Mesendoderm (in vitro differentiated cells): ENCODE data around the gene DRD1.

ENCODE experiments used
- DNase-seq: peaks from one replicate; pipeline ENCODE4 v3.0.0; 2013
- H2AK5ac ChIP-seq: 2 replicates; pipeline ENCODE4 v1.6.1; 2013; ENCODE audit warnings: low read length, inconsistent platforms
- H2BK120ac ChIP-seq: 2 replicates; pipeline ENCODE4 v1.6.1; 2013; ENCODE audit warnings: low read depth, mild to moderate bottlenecking, low read length, moderate library complexity, mixed read lengths
- H2BK15ac ChIP-seq: replicated peaks from 2 replicates; pipeline ENCODE4 v1.6.1; 2013; ENCODE audit warnings: low read depth, mild to moderate bottlenecking, moderate library complexity
- H2BK5ac ChIP-seq: 2 replicates; pipeline ENCODE4 v1.6.1; 2013; ENCODE audit warnings: low read length, inconsistent platforms
- H3K18ac ChIP-seq: 2 replicates; pipeline ENCODE4 v1.6.1; 2013; ENCODE audit warnings: mild to moderate bottlenecking, low read length, mixed read lengths
- H3K23ac ChIP-seq: one replicate; pipeline ENCODE4 v1.6.1; 2013; ENCODE audit warnings: low read length
- H3K27ac ChIP-seq: 2 replicates; pipeline ENCODE4 v1.5.1; 2013; ENCODE audit warnings: low read depth, mild to moderate bottlenecking, inconsistent platforms, low read length, moderate library complexity
- H3K27me3 ChIP-seq: 2 replicates; pipeline ENCODE4 v1.6.1; 2013; ENCODE audit warnings: low read length, control low read depth, mild to moderate bottlenecking, inconsistent platforms; ENCODE audit not compliant: insufficient read depth, poor library complexity
- H3K36me3 ChIP-seq: 2 replicates; pipeline ENCODE4 v1.6.1; 2013; ENCODE audit warnings: low read length, inconsistent platforms; ENCODE audit not compliant: control insufficient read depth, insufficient read depth
- H3K4ac ChIP-seq: one replicate; pipeline ENCODE4 v1.6.1; 2013; ENCODE audit warnings: low read depth, mild to moderate bottlenecking, low read length, moderate library complexity
- H3K4me1 ChIP-seq: 2 replicates; pipeline ENCODE4 v1.6.1; 2013; ENCODE audit warnings: low read depth, low read length, inconsistent platforms; ENCODE audit not compliant: control insufficient read depth
- H3K4me2 ChIP-seq: 2 replicates; pipeline ENCODE4 v1.6.1; 2013; ENCODE audit warnings: low read length
- H3K4me3 ChIP-seq: 2 replicates; pipeline ENCODE4 v1.5.1; 2013; ENCODE audit warnings: mild to moderate bottlenecking, low read length
- H3K56ac ChIP-seq: one replicate; pipeline ENCODE4 v1.6.1; 2013; ENCODE audit warnings: low read length
- H3K79me1 ChIP-seq: 2 replicates; pipeline ENCODE4 v1.6.1; 2013; ENCODE audit warnings: low read length, inconsistent platforms
- H3K79me2 ChIP-seq: 2 replicates; pipeline ENCODE4 v1.6.1; 2013; ENCODE audit warnings: mild to moderate bottlenecking, low read length; ENCODE audit not compliant: control insufficient read depth, insufficient read depth
- H3K9ac ChIP-seq: 2 replicates; pipeline ENCODE4 v1.6.1; 2013; ENCODE audit warnings: low read length, inconsistent platforms
- H4K5ac ChIP-seq: one replicate; pipeline ENCODE4 v1.6.1; 2013; ENCODE audit warnings: low read length
- H4K8ac ChIP-seq: one replicate; pipeline ENCODE4 v1.6.1; 2013; ENCODE audit warnings: low read depth, mild to moderate bottlenecking, control low read depth, low read length, moderate library complexity
- WGBS: extraction: QIAGEN DNeasy Blood & Tissue Kit; methylation state at CpG from one replicate; pipeline ENCODE4 v1.1.7; 2013; ENCODE audit warnings: low lambda C conversion rate, missing lambda C conversion rate; ENCODE audit not compliant: insufficient coverage; ENCODE audit errors: extremely low coverage; 5-methylcytosine and 5-hydroxymethylcytosine counted together

Gene DRD1

DNA sequence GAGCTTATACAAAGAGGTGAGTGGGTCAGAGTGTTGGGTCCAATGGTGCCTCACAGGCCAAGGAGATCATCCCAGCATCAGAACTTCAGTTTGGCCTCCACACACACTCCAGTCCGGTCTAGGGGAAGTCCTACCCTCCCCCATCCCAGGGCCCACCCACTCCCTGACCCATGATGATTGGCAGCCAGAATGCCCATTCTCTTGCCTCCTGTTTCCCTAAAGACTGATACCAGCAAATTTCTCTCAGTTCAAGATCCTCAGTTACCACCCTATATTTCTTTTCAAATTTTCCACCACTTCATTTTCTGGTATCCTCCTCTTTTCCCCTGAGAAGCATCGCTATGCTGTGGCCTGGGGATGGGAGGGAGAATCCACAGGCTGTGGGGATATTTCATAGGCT lies 21.9 kb downstream of the DRD1 start:
- H3K36me3 ChIP-seq: no peaks in the 10 kb centered on the region
- no peaks in the 10 kb centered on the region for H3K4me1 ChIP-seq
- H3K56ac ChIP-seq: no peak overlapping the region
- H3K9ac ChIP-seq: no peak overlapping the region
- H3K23ac ChIP-seq: no peak overlapping the region
- H2AK5ac ChIP-seq: no peak overlapping the region
- H3K4ac ChIP-seq: no peak overlapping the region
- WGBS: no CpG with 5 or more reads among the region's 2 CpGs
- no peaks in the 10 kb centered on the region for H3K79me2 ChIP-seq
- no peaks in the 10 kb centered on the region for H3K27me3 ChIP-seq
- H3K4me3 ChIP-seq: no peak overlapping the region
- no peak overlapping the region for H2BK15ac ChIP-seq
- H2BK120ac ChIP-seq: no peak overlapping the region
- H4K5ac ChIP-seq: no peak overlapping the region
- no peaks in the 10 kb centered on the region for H3K79me1 ChIP-seq
- no peak overlapping the region for H2BK5ac ChIP-seq
- H3K27ac ChIP-seq: no peak overlapping the region
- no peak overlapping the region for H3K4me2 ChIP-seq
- H4K8ac ChIP-seq: no peak overlapping the region
- DNase-seq: no peak
- H3K18ac ChIP-seq: no peak overlapping the region

DNA sequence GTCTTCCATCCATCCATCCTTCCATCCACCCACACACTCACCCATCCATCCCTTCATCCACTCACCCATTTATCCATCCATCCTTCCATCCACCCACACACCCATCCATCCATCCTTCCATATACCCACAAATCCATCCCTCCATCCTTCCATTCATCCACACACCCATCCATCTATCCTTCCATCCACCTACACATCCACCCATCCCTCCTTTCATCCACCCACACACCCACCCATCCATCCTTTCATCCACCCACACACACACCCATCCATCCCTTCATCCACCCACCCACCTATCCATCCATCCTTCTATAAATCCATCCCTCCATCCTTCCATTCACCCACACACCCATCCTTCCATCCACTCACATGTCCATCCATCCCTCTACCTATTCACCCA lies 23.6 kb downstream of the DRD1 start:
- H2BK120ac ChIP-seq: no peak overlapping the region
- no peak overlapping the region for H3K9ac ChIP-seq
- H3K4me2 ChIP-seq: no peak overlapping the region
- H2BK15ac ChIP-seq: no peak overlapping the region
- H3K79me1 ChIP-seq: no peaks in the 10 kb centered on the region
- no peak overlapping the region for H3K18ac ChIP-seq
- no peak overlapping the region for H4K5ac ChIP-seq
- H2BK5ac ChIP-seq: no peak overlapping the region
- H3K4ac ChIP-seq: no peak overlapping the region
- no peaks in the 10 kb centered on the region for H3K79me2 ChIP-seq
- no peak overlapping the region for H3K56ac ChIP-seq
- no peak overlapping the region for H4K8ac ChIP-seq
- H3K27me3 ChIP-seq: no peaks in the 10 kb centered on the region
- DNase-seq: no peak
- no peak overlapping the region for H3K4me3 ChIP-seq
- H3K23ac ChIP-seq: no peak overlapping the region
- no peak overlapping the region for H3K27ac ChIP-seq
- no peak overlapping the region for H2AK5ac ChIP-seq
- H3K4me1 ChIP-seq: no peaks in the 10 kb centered on the region
- no peaks in the 10 kb centered on the region for H3K36me3 ChIP-seq

- Histone ChIP-seq H3K4ac (no peak overlapping the region), H3K79me2 (no peaks in the 10 kb centered on the region), H4K8ac (no peak overlapping the region), H2BK5ac (no peak overlapping the region), H3K4me3 (no peak overlapping the region), H4K5ac (no peak overlapping the region), H3K4me2 (no peak overlapping the region), H2AK5ac (no peak overlapping the region), H3K18ac (no peak overlapping the region), H3K56ac (no peak overlapping the region), H3K27ac (no peak overlapping the region), H2BK120ac (no peak overlapping the region), H3K79me1 (no peaks in the 10 kb centered on the region), H3K9ac (no peak overlapping the region), H3K27me3 (no peaks in the 10 kb centered on the region), H3K4me1 (no peaks in the 10 kb centered on the region), H3K23ac (no peak overlapping the region), H2BK15ac (no peak overlapping the region), H3K36me3 (no peaks in the 10 kb centered on the region)
- no peak for DNase-seq
- WGBS: no CpG with 5 or more reads among the region's 1 CpG
These were observed 25.7 kb downstream of the DRD1 start for GRCh38 chr5:175418251-175418650.

DNA sequence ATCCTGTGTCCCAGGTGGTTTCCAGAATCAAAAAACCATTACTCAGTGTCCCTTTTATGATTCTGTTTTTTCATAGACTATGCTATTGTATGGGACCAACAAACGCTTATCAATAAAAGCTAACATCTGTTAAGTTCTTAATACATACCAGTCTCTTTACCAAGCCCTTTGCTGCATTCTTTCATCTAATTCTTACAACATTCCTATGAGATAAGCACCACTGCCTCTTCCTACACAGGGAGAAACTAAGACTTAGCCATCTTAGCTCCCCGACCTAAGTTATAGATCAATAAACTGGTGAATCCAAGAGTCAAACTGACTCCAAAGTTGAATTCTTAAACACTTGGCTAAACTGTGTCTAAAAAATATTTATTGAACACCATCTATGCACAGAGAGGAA lies 26.6 kb downstream of the DRD1 start:
- Histone ChIP-seq H3K9ac (no peak overlapping the region), H4K5ac (no peak overlapping the region), H3K27me3 (no peaks in the 10 kb centered on the region), H3K18ac (no peak overlapping the region), H2BK15ac (no peak overlapping the region), H3K4me1 (no peaks in the 10 kb centered on the region), H4K8ac (no peak overlapping the region), H3K27ac (no peak overlapping the region), H3K4me3 (no peak overlapping the region), H3K56ac (no peak overlapping the region), H2BK5ac (no peak overlapping the region), H3K4me2 (no peak overlapping the region), H3K4ac (no peak overlapping the region), H2AK5ac (no peak overlapping the region), H3K79me1 (no peaks in the 10 kb centered on the region), H3K23ac (no peak overlapping the region), H2BK120ac (no peak overlapping the region), H3K79me2 (no peaks in the 10 kb centered on the region), H3K36me3 (no peaks in the 10 kb centered on the region)
- no CpG with 5 or more reads among the region's 2 CpGs for WGBS
- peak; percentile 53 for DNase-seq

GRCh38 chr5:175415303-175415702 lies 28.7 kb downstream of the DRD1 start:
- Histone ChIP-seq H3K79me1 (no peaks in the 10 kb centered on the region), H3K23ac (no peak overlapping the region), H3K4ac (no peak overlapping the region), H3K4me3 (no peak overlapping the region), H3K27me3 (no peaks in the 10 kb centered on the region), H3K56ac (no peak overlapping the region), H3K79me2 (no peaks in the 10 kb centered on the region), H2BK5ac (no peak overlapping the region), H3K9ac (no peak overlapping the region), H3K4me1 (no peaks in the 10 kb centered on the region), H3K27ac (no peak overlapping the region), H3K36me3 (no peaks in the 10 kb centered on the region), H3K18ac (no peak overlapping the region), H2BK15ac (no peak overlapping the region), H3K4me2 (no peak overlapping the region), H4K5ac (no peak overlapping the region), H2BK120ac (no peak overlapping the region), H4K8ac (no peak overlapping the region), H2AK5ac (no peak overlapping the region)
- no peak for DNase-seq
- no CpG with 5 or more reads among the region's 2 CpGs for WGBS

- WGBS: no CpG with 5 or more reads among the region's 2 CpGs
- H3K79me1 ChIP-seq: no peaks in the 10 kb centered on the region
- no peak overlapping the region for H3K9ac ChIP-seq
- no peaks in the 10 kb centered on the region for H3K36me3 ChIP-seq
- H3K56ac ChIP-seq: no peak overlapping the region
- no peak overlapping the region for H2BK120ac ChIP-seq
- H2BK15ac ChIP-seq: no peak overlapping the region
- H3K79me2 ChIP-seq: no peaks in the 10 kb centered on the region
- H3K23ac ChIP-seq: no peak overlapping the region
- H3K18ac ChIP-seq: no peak overlapping the region
- no peak overlapping the region for H4K5ac ChIP-seq
- no peak overlapping the region for H3K4ac ChIP-seq
- H4K8ac ChIP-seq: no peak overlapping the region
- no peaks in the 10 kb centered on the region for H3K4me1 ChIP-seq
- no peak overlapping the region for H3K27ac ChIP-seq
- no peak overlapping the region for H2AK5ac ChIP-seq
- H2BK5ac ChIP-seq: no peak overlapping the region
- peak; percentile 69 for DNase-seq
- H3K4me2 ChIP-seq: no peak overlapping the region
- no peaks in the 10 kb centered on the region for H3K27me3 ChIP-seq
- no peak overlapping the region for H3K4me3 ChIP-seq
These were observed 33.1 kb downstream of the DRD1 start for GRCh38 chr5:175410926-175411325.
